NCI-H1436 (cell line): Measurements from ENCODE around the gene TMPRSS9.

ENCODE experiments used
- DNase-seq: peaks from one replicate; lab custom pipeline; 2025; lab: John Stamatoyannopoulos, UW

The TMPRSS9 gene

GRCh38 chr19:2423071-2423914, 63.2 kb downstream of the TMPRSS9 start:
- no peak for DNase-seq

GRCh38 chr19:2423915-2424685, 64.0 kb downstream of the TMPRSS9 start:
- DNase-seq = no peak

- no peak for DNase-seq
Observed at GRCh38 chr19:2424686-2425621, 64.9 kb downstream of the TMPRSS9 start.

GRCh38 chr19:2425622-2426581, 65.8 kb downstream of the TMPRSS9 start:
- DNase-seq = no peak

GRCh38 chr19:2426611-2427428, 66.8 kb downstream of the TMPRSS9 start:
- no peak for DNase-seq

GRCh38 chr19:2427429-2428320, 67.6 kb downstream of the TMPRSS9 start, which contains the start of gene TIMM13:
TIMM13 (minus strand) TSS chr19:2427586; CDS start chr19:2427533, 53 bp downstream.
- DNase-seq = peak; percentile 95

GRCh38 chr19:2428321-2428690, 68.2 kb downstream of the TMPRSS9 start:
- DNase-seq = no peak

GRCh38 chr19:2428756-2429711, 69.0 kb downstream of the TMPRSS9 start:
- no peak for DNase-seq

GRCh38 chr19:2429917-2430535, 70.0 kb downstream of the TMPRSS9 start:
- DNase-seq = no peak

GRCh38 chr19:2431318-2432055, 71.4 kb downstream of the TMPRSS9 start:
- DNase-seq = no peak

GRCh38 chr19:2432131-2432848, 72.2 kb downstream of the TMPRSS9 start:
- no peak for DNase-seq

GRCh38 chr19:2433854-2434253, 73.8 kb downstream of the TMPRSS9 start:
- DNase-seq = no peak

GRCh38 chr19:2434267-2434666, 74.2 kb downstream of the TMPRSS9 start:
- DNase-seq = no peak

- DNase-seq = no peak
Observed at GRCh38 chr19:2434721-2435265, 74.7 kb downstream of the TMPRSS9 start.

- DNase-seq = no peak
Observed at GRCh38 chr19:2436384-2436783, 76.3 kb downstream of the TMPRSS9 start.

- DNase-seq = no peak
Observed at GRCh38 chr19:2436926-2437325, 76.9 kb downstream of the TMPRSS9 start.
